Ectodermal cell (in vitro differentiated cells): ENCODE data around the gene CTSD.

Experiments used
- H3K27ac ChIP-seq: 2 replicates; pipeline ENCODE4 v1.7.0; 2013; ENCODE audit warnings: mild to moderate bottlenecking, low read depth, low read length; ENCODE audit not compliant: insufficient read depth, poor library complexity, severe bottlenecking
- H3K27me3 ChIP-seq: 2 replicates; pipeline ENCODE4 v1.7.0; 2013; ENCODE audit warnings: mild to moderate bottlenecking, low read length; ENCODE audit not compliant: insufficient read depth, control insufficient read depth, poor library complexity, severe bottlenecking
- H3K36me3 ChIP-seq: one replicate; pipeline ENCODE4 v1.7.0; 2013; ENCODE audit warnings: low read length; ENCODE audit not compliant: control insufficient read depth, insufficient read depth
- H3K4me1 ChIP-seq: one replicate; pipeline ENCODE4 v1.7.0; 2013; ENCODE audit warnings: low read length; ENCODE audit not compliant: control insufficient read depth, insufficient read depth
- H3K4me3 ChIP-seq: 2 replicates; pipeline ENCODE4 v1.7.0; 2013; ENCODE audit warnings: low read depth, low read length, control low read depth; ENCODE audit not compliant: insufficient read depth
- H3K9me3 ChIP-seq: 2 replicates; pipeline ENCODE4 v1.7.0; 2013; ENCODE audit warnings: mild to moderate bottlenecking, low read length, moderate library complexity; ENCODE audit not compliant: control insufficient read depth
- WGBS, 2 experiments: methylation state at CpG; one replicate each; pipeline ENCODE4 v1.1.7; 2013; ENCODE audit warnings: missing lambda C conversion rate in 2 of 2; 5-methylcytosine and 5-hydroxymethylcytosine counted together

CTSD gene

DNA sequence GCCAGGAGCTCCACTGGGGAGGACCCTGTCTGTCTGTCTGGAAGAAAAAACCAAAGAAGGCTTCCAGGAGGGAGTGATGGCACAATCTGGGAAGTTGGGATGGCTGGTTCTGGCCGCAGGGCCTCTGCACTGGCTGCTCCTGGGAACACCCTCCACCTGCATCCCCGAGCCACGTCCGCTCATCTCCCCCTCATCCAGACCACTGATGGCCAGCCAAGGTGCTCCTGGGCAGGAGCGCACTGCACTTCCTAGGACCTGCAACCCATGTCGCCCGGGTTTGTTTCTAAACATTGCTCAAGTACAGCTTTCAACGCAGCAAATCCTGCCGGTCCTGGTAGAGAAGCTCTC lies 8.4 kb downstream of the CTSD start:
- Histone ChIP-seq H3K4me1 (peaks cover 4% of the 10 kb centered on the region), H3K27ac (no peak overlapping the region), H3K27me3 (peaks cover 5% of the 10 kb centered on the region), H3K9me3 (no peaks in the 10 kb centered on the region), H3K36me3 (peaks cover 3% of the 10 kb centered on the region), H3K4me3 (no peak overlapping the region)
- WGBS, 2 experiments: 93 to 94% methylated on average over 9 of the region's 9 CpGs

DNA sequence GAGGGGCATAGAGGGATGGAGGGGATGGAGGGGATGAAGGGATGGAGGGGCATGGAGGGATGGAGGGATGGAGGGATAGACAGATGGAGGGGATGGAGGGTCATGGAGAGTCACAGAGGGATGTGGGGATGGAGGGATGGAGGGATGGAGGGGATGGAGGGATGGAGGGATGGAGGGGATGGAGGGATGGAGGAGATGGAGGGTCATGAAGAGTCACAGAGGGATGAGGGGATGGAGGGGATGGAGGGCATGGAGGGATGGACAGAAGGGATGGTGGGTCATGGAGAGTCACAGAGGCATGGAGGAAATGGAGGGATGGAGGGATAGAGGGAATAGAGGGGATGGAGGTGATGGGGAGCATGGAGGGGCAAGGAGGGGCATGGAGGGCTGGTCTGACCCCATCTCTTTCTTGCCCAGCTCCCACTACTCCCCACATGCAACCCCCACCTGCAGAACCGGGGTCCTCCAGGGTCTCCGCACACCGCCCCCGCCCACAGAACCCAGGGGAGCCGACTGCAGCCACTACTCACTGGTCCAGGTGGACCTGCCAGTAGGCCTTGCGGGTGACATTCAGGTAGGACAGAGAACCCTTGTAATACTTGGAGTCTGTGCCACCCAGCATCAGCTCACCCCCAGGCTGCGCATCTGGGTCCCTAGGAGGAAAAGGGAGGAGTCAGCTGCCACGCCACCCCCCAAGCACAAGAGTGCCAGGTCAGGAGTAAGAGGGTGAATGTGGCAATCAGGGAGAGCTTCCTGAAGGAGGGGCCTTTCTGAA lies 9.2 kb downstream of the CTSD start:
- H3K4me1 ChIP-seq: peaks cover 11% of the 10 kb centered on the region

DNA sequence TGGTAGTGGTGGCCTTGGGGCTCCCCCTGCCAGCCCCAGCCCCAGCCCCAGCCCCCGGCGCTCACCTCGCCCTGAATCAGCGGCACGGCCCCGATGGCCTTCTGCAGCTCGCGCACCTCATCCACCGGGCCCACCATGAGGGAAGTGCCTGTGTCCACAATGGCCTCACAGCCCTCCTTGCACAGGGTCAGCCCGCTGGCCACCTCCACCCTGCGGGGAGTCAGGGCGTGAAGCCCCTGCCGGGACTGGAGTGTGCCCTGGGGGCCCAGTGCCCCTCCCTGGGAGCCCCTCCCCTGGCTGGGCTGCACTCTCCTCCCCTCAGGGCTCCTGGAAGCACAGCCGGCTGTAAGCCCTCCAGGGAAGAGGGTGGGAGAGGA lies 9.8 kb downstream of the CTSD start:
- H3K27me3 ChIP-seq: peaks cover 19% of the 10 kb centered on the region
- peaks cover 3% of the 10 kb centered on the region for H3K36me3 ChIP-seq
- H3K27ac ChIP-seq: no peak overlapping the region
- no peak overlapping the region for H3K4me3 ChIP-seq
- peaks cover 14% of the 10 kb centered on the region for H3K4me1 ChIP-seq
- no peaks in the 10 kb centered on the region for H3K9me3 ChIP-seq
- WGBS, 2 experiments: 94 to 95% methylated on average over 14 of the region's 14 CpGs

More for the DNA sequence above, 9.2 kb downstream of the CTSD start:
- peaks cover 3% of the 10 kb centered on the region for H3K36me3 ChIP-seq
- peaks cover 13% of the 10 kb centered on the region for H3K27me3 ChIP-seq
- no peaks in the 10 kb centered on the region for H3K9me3 ChIP-seq
- H3K27ac ChIP-seq: no peak overlapping the region
- WGBS, 2 experiments: 96 to 97% methylated on average over 8 of the region's 8 CpGs
- no peak overlapping the region for H3K4me3 ChIP-seq

DNA sequence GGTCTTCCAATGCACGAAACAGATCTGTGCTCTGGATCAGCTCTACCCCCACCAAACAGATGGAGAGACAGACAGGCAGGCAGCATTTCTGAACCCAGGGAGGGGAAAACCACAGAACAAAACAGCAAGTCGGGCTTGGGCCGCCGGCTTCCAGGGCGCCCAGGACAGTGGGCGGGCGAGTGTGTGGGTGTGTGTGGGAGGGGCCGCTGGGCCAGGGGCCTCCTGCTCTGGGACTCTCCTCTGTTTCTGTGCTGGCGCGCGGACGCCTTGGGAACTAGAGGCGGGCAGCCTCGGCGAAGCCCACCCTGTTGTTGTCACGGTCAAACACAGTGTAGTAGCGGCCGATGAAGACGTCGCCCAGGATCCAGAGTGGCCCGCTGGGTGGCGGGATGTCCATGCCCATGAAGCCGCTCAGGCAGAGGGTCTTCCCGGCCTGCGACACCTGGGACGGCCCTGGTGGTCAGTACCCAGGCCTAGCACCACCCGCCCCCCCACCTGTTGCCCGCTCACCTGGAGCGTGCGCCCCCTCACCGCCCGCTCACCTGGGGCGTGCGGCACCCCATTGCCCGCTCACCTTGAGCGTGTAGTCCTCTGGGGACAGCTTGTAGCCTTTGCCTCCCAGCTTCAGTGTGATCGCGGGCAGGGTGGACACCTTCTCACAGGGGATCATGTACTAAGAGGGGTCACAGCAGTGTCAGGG lies 10.3 kb downstream of the CTSD start:
- 95 to 96% methylated on average over 38 of the region's 38 CpGs for WGBS, 2 experiments
- Histone ChIP-seq H3K27ac (no peak overlapping the region), H3K4me3 (no peak overlapping the region), H3K36me3 (peaks cover 3% of the 10 kb centered on the region), H3K27me3 (peaks cover 25% of the 10 kb centered on the region), H3K4me1 (peaks cover 14% of the 10 kb centered on the region), H3K9me3 (no peaks in the 10 kb centered on the region)

DNA sequence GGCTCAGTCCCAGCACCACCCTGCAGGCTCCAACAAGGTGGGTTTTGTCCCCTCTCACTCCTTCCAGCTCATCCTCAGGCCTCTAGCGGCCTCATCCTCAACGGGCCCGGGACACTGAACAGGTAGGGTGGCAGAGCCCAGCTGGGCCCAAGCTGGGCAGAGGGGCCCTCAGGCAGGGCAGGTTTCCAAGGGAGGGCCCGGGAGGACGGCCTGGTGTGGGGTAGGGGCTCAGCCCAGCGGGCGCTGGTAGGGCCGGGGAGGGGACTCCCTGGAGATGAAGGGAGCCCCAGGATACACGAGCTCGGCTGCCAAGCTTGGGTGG lies 10.9 kb downstream of the CTSD start:
- 95 to 96% methylated on average over 10 of the region's 10 CpGs for WGBS, 2 experiments
- peaks cover 3% of the 10 kb centered on the region for H3K36me3 ChIP-seq
- no peak overlapping the region for H3K4me3 ChIP-seq
- peaks cover 30% of the 10 kb centered on the region for H3K27me3 ChIP-seq
- H3K27ac ChIP-seq: no peak overlapping the region
- no peaks in the 10 kb centered on the region for H3K9me3 ChIP-seq
- H3K4me1 ChIP-seq: peaks cover 14% of the 10 kb centered on the region

DNA sequence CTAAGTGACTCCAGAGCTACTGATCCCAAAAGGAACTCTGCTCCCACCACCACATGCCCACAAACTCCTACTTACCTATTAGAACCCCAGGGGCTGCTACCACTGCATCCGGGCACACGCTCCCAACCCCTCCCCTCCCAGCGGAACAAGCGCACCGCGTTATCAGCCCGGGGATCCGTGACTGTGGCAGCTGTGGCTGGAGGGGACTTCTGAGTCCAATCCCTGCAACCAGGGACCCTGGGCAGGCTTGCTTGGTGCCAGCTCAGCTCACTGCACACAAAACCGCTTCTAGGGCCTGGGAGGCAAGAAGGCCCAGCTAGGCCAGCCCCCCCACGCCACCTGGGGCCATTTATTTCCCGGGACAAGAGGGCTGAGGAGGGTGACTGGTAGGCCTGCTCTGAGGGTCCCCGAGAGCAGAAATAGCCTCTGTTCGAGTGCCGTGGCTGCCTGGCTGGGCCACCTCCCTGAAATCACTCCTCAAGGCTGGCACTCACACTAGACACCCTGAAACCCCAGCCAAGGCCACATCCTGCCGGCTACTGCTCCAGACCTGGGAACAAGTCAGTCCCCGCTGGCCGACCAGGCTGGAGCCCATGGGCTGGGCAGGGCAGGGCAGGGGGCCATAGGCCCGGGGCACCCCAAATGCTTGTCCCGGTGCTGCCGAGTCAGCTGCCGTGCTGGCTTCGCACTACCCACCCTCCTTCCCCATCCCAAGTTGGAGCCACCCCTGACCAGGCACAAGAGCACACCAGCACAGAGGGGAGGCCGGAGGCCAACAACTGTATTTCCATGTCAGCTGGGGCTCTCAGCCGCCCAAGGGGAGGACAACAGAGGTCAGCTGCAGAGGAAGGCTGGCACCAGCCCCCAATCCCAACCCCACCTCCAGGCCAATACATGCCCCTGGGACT lies 11.5 kb downstream of the CTSD start:
- Histone ChIP-seq H3K36me3 (peaks cover 3% of the 10 kb centered on the region), H3K9me3 (no peaks in the 10 kb centered on the region), H3K4me3 (no peak overlapping the region), H3K27me3 (peaks cover 36% of the 10 kb centered on the region), H3K4me1 (peaks cover 14% of the 10 kb centered on the region), H3K27ac (no peak overlapping the region)
- 92 to 95% methylated on average over 24 of the region's 24 CpGs for whole genome bisulfite sequencing, 2 experiments

DNA sequence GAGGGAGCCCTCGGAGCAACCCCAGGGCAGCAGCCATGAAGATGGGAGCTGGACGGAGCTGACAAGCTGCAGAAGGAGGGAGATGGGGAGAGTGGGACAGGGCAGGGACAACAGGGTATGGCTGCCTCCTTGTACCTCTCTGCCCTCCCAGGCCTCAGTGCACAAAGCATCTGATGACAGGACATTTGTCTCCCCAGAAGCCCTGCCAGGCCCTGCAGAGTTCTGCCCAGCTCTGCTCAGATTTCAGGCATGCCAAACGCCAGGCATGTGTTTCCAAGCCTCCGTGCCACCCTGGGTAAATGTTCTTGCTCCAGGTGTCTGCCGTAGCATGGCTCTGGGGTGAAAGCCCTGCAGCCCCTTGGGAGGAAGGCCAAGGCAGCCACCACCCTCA lies 12.2 kb downstream of the CTSD start:
- Histone ChIP-seq H3K27ac (no peak overlapping the region), H3K27me3 (peaks cover 43% of the 10 kb centered on the region), H3K36me3 (peaks cover 3% of the 10 kb centered on the region), H3K4me1 (peaks cover 14% of the 10 kb centered on the region), H3K4me3 (no peak overlapping the region), H3K9me3 (no peaks in the 10 kb centered on the region)
- WGBS, 2 experiments: 93 to 94% methylated on average over 5 of the region's 5 CpGs

DNA sequence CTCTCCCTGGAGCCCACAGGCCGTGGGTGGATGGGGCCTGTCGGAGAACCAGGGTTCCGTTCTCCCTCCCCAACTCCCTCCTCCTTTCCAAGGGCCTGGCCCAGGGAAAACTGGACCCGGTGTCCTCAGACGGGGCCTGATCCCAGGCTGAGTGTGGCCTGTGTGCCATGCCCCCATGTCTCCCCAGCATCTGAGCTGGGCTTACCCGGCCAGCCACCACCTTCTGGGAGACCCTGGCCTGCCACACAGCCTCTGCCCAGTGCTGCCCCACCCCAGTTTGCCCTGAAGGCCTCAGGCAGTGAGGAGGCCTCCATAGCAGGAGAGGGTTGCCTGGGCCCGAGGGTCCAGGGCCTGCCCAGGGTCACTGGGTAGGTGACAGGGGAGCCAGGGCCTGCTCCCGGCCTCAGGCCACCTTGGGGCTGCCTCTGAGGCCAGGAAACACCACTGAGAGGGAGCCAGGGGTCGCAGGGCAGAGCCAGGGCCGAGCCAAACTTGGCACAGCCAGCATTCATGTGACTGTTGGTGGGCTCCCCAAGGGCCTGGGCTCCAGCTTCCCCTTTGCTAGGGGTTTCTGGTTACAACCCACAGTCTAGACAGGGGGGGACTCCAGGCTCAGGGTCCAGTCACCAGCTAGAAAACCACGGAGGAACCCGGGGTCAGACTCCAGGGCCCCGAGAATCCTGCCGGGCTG lies 12.7 kb downstream of the CTSD start:
- Histone ChIP-seq H3K4me3 (no peak overlapping the region), H3K27ac (no peak overlapping the region)
- WGBS, 2 experiments: 87 to 91% methylated on average over 14 of the region's 14 CpGs

DNA sequence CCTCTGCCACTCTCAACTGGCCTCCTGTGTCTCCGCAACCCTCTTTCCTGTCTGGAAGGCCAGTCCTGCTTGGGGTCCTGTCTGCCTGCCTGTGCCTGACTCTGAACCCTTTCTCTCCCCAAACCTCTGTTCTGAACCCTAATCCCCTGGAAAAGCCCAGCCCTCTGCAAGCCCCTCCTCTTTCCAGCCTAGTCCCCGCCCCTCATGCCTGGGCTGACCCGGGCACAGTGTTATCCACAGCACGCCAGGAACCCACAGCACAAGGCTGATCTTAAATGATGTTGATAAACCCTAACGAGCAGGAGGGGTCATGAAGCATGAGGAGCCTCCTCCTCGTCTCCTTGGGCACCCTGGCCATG lies 13.3 kb downstream of the CTSD start, which contains the start of gene IFITM10:
TSS of gene IFITM10 (minus strand) at position 115 of the 359 bp plus-strand sequence. CDS start 153 bp downstream, outside the sequence.
- H3K4me3 ChIP-seq: no peak within 1 kb of the TSS
- no peak within 1 kb of the TSS for H3K27ac ChIP-seq
- peaks cover 44% of the 10 kb centered on the region for H3K27me3 ChIP-seq
- peaks cover 14% of the 10 kb centered on the region for H3K4me1 ChIP-seq
- 61 to 67% methylated on average over 6 of the region's 6 CpGs for WGBS, 2 experiments
- no peaks in the 10 kb centered on the region for H3K9me3 ChIP-seq
- H3K36me3 ChIP-seq: peaks cover 3% of the 10 kb centered on the region

More for the DNA sequence above, 12.7 kb downstream of the CTSD start:
- H3K4me1 ChIP-seq: peaks cover 14% of the 10 kb centered on the region
- peaks cover 3% of the 10 kb centered on the region for H3K36me3 ChIP-seq
- H3K9me3 ChIP-seq: no peaks in the 10 kb centered on the region
- peaks cover 44% of the 10 kb centered on the region for H3K27me3 ChIP-seq
